Right lung (tissue), 5 donors: ENCODE data around the gene PRSS1. TPM values are rescaled to one million over a fixed set of nuclear protein-coding genes. Genes with fewer than 3 reads are reported as not detected.
"Not testable (repeated sequence)": the region's sequence is repeated elsewhere in the genome, so short reads cannot be mapped to it uniquely, and the experiment has no call there.

Experiments
- DNase-seq, 2 donors: peaks; one replicate each; pipeline ENCODE4 v3.0.0-alpha.2; 2013
- polyA plus RNA-seq, 5 donors: library from polyadenylated mRNA; unstranded; fragments of 120-200 nt; gene quantifications; one replicate each; pipeline versions ENCODE4 v1.2.1 to v1.2.3, GENCODE V29; 2013; ENCODE audit warnings: inconsistent platforms in 1 of 5, low replicate concordance in 1 of 5; ENCODE audit not compliant: insufficient read length in 5 of 5, insufficient read depth in 1 of 5

Gene PRSS1
- polyA plus RNA-seq, 5 donors: not detected

GRCh38 chr7:142773230-142773629 is 24.0 kb downstream of the PRSS1 start:
- DNase-seq: no peak

GRCh38 chr7:142773937-142774744 is 24.9 kb downstream of the PRSS1 start:
- DNase-seq: no peak

- no peak for DNase-seq
These were observed 25.6 kb downstream of the PRSS1 start for GRCh38 chr7:142774826-142775225.

GRCh38 chr7:142775351-142776115 is 26.3 kb downstream of the PRSS1 start:
- DNase-seq: not testable (repeated sequence)

GRCh38 chr7:142776206-142776844 is 27.1 kb downstream of the PRSS1 start:
- no peak for DNase-seq

- not testable (repeated sequence) for DNase-seq
These were observed 27.6 kb downstream of the PRSS1 start for GRCh38 chr7:142776845-142777225.

- no peak for DNase-seq
These were observed 28.0 kb downstream of the PRSS1 start for GRCh38 chr7:142777318-142777717.

- peak; percentile 72 to 78 for DNase-seq
These were observed 33.9 kb downstream of the PRSS1 start for GRCh38 chr7:142782922-142783900.

- DNase-seq: no peak
These were observed 34.8 kb downstream of the PRSS1 start for GRCh38 chr7:142784096-142784495.

- no peak for DNase-seq
These were observed 35.4 kb downstream of the PRSS1 start for GRCh38 chr7:142784716-142785115.

- no peak for DNase-seq
These were observed 36.6 kb downstream of the PRSS1 start for GRCh38 chr7:142785841-142786250.

- no peak for DNase-seq
These were observed 37.9 kb downstream of the PRSS1 start for GRCh38 chr7:142787034-142787768.

GRCh38 chr7:142787783-142788182 is 38.5 kb downstream of the PRSS1 start:
- DNase-seq: no peak

GRCh38 chr7:142788303-142789289 is 39.3 kb downstream of the PRSS1 start:
- no peak for DNase-seq

GRCh38 chr7:142789441-142789840 is 40.2 kb downstream of the PRSS1 start:
- no peak for DNase-seq

- no peak for DNase-seq
These were observed 40.8 kb downstream of the PRSS1 start for GRCh38 chr7:142790056-142790455.

- no peak for DNase-seq
These were observed 41.3 kb downstream of the PRSS1 start for GRCh38 chr7:142790555-142790954.

GRCh38 chr7:142791502-142791901 is 42.2 kb downstream of the PRSS1 start:
- no peak for DNase-seq

- DNase-seq: no peak
These were observed 42.9 kb downstream of the PRSS1 start for GRCh38 chr7:142792129-142792528.
